GM12801 (cell line): ENCODE data around the gene SNRPA.

Experiments used
- TF ChIP-seq, protein P1 (sequence below): IDR thresholded peaks from one replicate; pipeline ENCODE4 v1.5.1; 2011; ENCODE audit warnings: control low read depth; ENCODE audit not compliant: insufficient read length; ENCODE audit errors: extremely low read depth

The SNRPA gene

DNA sequence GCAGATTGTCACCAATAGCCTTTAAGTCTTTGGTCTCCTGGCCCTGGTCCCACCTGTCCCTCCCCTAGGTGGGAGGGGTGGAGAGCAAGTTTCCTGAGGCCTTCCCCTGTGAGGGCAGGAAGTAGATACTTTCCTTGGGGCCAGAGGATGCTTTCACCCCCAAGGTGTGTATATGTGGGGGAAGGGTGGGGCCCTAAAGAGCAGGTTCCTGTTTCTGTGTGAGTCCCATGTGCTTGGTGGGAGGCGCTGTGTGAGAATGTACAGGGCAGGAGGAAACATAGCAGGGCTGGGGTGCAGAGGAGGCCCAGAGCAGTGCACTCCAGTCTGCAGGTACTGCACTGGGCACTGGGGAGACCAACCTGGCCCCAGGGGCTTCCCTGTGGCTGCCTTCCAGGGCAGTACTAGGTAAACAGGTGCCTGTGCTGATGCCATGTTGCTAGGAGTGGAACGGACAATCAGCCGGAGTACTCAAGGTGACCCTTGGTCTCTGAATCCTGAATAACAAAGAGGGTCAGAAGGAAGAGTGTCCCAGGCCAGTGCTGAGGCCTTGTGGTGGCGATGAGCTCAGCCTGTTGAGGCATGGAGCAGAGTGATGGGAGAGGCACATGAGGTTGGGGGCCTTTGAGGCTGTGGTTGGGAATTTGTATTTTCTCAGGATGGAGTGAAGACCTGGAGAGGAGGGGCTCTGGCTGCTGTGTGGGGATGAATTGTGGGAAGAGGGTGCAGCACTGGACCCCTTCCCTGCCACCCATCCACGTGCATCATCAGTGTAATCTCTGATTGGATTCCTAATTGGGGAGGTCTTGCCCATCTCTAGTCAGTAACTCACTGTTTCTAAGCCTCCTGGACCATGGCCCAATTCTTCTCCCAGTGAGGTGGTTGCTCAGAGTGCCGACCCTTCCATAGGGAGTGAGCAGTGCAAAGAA is 53.1 kb downstream of the SNRPA start:
- TF ChIP-seq, protein P1, sequence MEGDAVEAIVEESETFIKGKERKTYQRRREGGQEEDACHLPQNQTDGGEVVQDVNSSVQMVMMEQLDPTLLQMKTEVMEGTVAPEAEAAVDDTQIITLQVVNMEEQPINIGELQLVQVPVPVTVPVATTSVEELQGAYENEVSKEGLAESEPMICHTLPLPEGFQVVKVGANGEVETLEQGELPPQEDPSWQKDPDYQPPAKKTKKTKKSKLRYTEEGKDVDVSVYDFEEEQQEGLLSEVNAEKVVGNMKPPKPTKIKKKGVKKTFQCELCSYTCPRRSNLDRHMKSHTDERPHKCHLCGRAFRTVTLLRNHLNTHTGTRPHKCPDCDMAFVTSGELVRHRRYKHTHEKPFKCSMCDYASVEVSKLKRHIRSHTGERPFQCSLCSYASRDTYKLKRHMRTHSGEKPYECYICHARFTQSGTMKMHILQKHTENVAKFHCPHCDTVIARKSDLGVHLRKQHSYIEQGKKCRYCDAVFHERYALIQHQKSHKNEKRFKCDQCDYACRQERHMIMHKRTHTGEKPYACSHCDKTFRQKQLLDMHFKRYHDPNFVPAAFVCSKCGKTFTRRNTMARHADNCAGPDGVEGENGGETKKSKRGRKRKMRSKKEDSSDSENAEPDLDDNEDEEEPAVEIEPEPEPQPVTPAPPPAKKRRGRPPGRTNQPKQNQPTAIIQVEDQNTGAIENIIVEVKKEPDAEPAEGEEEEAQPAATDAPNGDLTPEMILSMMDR = no peak

DNA sequence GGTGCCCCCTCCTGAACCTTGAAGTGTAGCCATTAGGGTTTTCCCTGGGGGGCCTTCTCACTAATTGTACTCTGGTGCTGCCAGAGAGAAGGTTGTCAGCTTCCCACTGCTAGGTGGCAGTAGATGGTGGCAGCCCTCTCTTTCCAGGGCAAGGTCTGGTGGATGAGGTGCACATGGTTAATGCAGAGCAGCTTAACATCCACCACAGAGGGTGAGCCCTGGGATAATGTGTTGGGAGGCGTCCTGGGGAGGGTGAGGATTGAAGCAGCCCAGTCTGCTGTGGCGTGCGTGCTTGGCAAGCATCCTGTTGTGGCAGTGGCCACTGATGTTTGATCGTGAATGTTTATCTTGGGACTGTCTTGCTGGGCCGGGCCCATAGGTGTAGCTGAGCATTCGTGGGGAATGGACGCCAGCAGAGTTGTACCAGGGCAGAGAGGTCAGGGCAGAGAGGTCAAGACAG is 53.8 kb downstream of the SNRPA start:
- TF ChIP-seq, protein P1 = no peak

DNA sequence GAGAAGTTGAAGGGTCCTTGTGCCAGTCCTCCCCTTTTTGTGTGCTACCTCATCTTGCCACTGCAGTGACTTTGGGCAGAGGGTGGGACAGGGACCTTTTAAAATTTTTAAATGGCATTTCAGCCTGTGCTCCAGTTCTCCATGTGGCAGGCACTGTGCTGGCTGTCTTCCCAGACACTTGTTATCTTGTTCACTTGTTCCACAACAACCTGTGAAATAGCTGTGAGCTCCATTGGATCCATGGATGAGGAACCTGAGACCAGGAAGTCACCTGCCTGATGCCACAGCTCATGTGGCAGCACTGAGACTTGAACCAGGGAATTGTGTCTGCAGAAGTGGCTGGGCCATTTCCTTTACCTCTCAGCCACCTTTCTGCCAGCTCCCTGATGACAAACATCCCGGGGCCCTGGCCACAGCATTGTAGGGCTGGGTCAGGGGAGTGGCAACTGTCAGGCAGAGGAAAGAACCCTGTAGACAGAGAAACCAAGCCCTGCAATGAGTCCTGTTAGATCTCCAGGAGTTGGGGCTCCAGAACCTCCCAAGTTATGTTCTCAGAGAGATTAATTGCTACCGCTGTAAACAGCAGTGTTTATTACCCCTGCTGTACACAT is 54.4 kb downstream of the SNRPA start:
- TF ChIP-seq, protein P1 = no peak

DNA sequence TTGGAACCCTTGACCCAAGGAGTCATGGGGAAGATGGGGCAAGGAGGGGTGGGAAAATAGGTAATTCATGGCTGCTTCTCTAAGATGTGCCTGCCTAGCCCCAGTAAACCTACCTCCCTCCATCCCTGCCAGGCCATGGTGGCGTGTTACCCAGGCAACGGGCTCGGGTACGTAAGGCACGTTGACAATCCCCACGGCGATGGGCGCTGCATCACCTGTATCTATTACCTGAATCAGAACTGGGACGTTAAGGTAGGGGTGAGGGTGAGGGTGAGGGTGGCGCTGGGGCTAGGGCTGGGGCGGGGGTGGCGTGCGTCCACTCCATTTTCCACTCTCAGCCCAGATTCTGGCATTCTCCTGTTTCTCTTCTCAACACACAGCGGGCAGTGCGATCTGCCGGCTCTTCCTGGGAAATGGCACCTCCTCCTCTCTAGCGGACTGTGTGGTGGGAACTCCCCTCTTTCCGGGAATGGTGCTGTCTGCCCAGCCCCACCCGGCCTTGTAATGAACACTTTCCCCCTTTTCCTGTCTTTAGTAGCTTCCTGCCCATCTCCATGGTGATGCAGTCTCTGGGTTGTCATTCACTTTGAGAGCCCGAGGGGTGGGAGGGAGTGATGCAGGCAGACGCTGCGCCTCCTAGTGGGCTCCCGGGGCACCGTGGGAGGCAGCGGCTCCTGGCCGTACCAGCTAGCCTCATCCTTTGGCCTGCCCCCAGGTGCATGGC is 55.6 kb downstream of the SNRPA start:
- TF ChIP-seq, protein P1 = no peak

DNA sequence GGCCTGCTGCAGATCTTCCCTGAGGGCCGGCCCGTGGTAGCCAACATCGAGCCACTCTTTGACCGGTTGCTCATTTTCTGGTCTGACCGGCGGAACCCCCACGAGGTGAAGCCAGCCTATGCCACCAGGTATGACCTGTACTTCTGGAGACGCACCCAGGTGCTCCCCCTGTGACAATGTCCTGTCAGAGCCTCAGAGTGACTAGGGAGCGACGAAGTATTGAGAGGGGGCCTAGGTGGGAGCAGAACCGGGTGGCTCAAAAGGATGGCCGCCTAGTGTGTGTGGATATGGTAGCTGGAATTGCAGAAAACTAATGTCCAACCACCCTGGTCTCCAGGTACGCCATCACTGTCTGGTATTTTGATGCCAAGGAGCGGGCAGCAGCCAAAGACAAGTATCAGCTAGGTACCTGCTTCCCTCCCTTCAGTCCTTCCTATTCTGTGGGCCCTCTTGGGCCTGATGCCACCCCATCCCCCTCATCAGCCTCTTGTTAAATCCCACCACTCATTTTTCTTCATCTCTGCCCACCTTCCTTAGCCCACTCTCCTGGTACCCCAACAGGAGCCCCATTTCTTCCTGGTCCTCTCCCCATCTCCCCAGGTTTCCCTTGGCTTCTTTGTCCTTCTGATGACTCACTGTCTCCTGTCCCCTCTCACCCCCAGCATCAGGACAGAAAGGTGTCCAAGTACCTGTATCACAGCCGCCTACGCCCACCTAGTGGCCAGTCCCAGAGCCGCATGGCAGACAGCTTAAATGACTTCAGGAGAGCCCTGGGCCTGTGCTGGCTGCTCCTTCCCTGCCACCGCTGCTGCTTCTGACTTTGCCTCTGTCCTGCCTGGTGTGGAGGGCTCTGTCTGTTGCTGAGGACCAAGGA is 56.4 kb downstream of the SNRPA start:
- TF ChIP-seq, protein P1 = no peak

DNA sequence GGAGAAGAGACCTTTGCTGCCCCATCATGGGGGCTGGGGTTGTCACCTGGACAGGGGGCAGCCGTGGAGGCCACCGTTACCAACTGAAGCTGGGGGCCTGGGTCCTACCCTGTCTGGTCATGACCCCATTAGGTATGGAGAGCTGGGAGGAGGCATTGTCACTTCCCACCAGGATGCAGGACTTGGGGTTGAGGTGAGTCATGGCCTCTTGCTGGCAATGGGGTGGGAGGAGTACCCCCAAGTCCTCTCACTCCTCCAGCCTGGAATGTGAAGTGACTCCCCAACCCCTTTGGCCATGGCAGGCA is 57.0 kb downstream of the SNRPA start:
- TF ChIP-seq, protein P1 = no peak
